H1 (cell line): ENCODE results near the gene DOCK6.

Experiments
- EP300 ChIP-seq, 2 experiments: IDR thresholded peaks; 1 replicate in 1 of 2; 2 replicates in 1 of 2; pipeline ENCODE4 v1.6.1; 2011 to 2012; ENCODE audit warnings: low read depth in 2 of 2, low read length in 2 of 2, mild to moderate bottlenecking in 2 of 2, borderline replicate concordance in 1 of 2, inconsistent platforms in 1 of 2, moderate library complexity in 1 of 2
- HDAC6 ChIP-seq: IDR thresholded peaks from one replicate; pipeline ENCODE4 v1.7.1; 2012; ENCODE audit warnings: low read depth, mild to moderate bottlenecking, inconsistent platforms, low read length, moderate library complexity
- JUN ChIP-seq: IDR thresholded peaks from 2 replicates; pipeline ENCODE4 v1.6.1; 2011; ENCODE audit warnings: low read depth, mild to moderate bottlenecking, improper control_type of control experiment, low read length
- POLR2A ChIP-seq, 2 experiments: IDR thresholded peaks; 1 replicate in 1 of 2; 2 replicates in 1 of 2; pipeline ENCODE4 v1.6.1; 2011; ENCODE audit warnings: low read depth in 2 of 2, low read length in 2 of 2, mild to moderate bottlenecking in 2 of 2; ENCODE audit errors: control extremely low read depth in 1 of 2
- POLR2AphosphoS5 ChIP-seq: IDR thresholded peaks from 2 replicates; pipeline ENCODE4 v1.6.1; 2011; ENCODE audit warnings: low read depth, low read length
- TCF12 ChIP-seq: IDR thresholded peaks from 2 replicates; pipeline ENCODE4 v1.6.1; 2011; ENCODE audit warnings: low read depth, mild to moderate bottlenecking, low read length
- TF ChIP-seq, protein P1 (sequence below), 3 experiments: IDR thresholded peaks; 1 replicate in 2 of 3; 2 replicates in 1 of 3; pipeline versions ENCODE4 v1.5.1 to v1.6.1; 2011; ENCODE audit warnings: low read length in 3 of 3, mild to moderate bottlenecking in 3 of 3, inconsistent platforms in 2 of 3, low read depth in 1 of 3, moderate library complexity in 1 of 3; ENCODE audit not compliant: insufficient read depth in 1 of 3; ENCODE audit errors: control extremely low read depth in 1 of 3

- TF ChIP-seq JUN, result no peak
- TF ChIP-seq POLR2AphosphoS5, result no peak
- no peak for TF ChIP-seq TCF12
- no peak for TF ChIP-seq EP300 (IDR thresholded peaks at IDR 0.05; ENCODE audit: borderline replicate concordance in 1 of 2, low read depth in 2 of 2, low read length in 2 of 2)
- TF ChIP-seq HDAC6, result no peak
- TF ChIP-seq POLR2A (IDR thresholded peaks at IDR 0.05; ENCODE audit: control extremely low read depth in 1 of 2, low read depth in 2 of 2, low read length in 2 of 2), result no peak
- TF ChIP-seq, protein P1, sequence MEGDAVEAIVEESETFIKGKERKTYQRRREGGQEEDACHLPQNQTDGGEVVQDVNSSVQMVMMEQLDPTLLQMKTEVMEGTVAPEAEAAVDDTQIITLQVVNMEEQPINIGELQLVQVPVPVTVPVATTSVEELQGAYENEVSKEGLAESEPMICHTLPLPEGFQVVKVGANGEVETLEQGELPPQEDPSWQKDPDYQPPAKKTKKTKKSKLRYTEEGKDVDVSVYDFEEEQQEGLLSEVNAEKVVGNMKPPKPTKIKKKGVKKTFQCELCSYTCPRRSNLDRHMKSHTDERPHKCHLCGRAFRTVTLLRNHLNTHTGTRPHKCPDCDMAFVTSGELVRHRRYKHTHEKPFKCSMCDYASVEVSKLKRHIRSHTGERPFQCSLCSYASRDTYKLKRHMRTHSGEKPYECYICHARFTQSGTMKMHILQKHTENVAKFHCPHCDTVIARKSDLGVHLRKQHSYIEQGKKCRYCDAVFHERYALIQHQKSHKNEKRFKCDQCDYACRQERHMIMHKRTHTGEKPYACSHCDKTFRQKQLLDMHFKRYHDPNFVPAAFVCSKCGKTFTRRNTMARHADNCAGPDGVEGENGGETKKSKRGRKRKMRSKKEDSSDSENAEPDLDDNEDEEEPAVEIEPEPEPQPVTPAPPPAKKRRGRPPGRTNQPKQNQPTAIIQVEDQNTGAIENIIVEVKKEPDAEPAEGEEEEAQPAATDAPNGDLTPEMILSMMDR (IDR thresholded peaks at IDR 0.05; ENCODE audit: control extremely low read depth in 1 of 3, insufficient read depth in 1 of 3, low read depth in 1 of 3, low read length in 3 of 3), result no peak
These were observed 13.5 kb downstream of the DOCK6 start for GRCh38 chr19:11248852-11249251.
